ENCODE results near the gene AJUBA. TPM values are rescaled to one million over a fixed set of nuclear protein-coding genes. Genes with fewer than 3 reads are reported as not detected.

AJUBA gene
- total RNA-seq, 1 donor from 2014 or later: 7.2 TPM

DNA sequence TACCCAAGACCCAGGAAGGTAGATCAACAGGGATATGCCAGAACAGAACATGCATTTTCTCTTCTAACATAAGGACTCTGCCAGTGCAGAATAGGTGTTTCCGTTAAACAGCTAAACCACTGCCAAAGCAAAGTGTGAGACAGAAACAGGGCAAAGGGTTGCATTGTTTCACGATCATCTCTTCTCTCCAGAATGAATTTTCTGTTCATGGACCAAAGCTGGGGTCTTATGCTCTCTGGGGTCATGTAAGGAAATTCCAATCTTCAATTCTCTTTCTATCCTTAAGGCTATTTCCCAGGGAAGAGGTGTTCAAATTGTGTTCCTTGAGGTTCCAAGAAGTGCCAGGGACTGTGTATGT is 41.4 kb upstream of the AJUBA start:
- peaks cover 23% of the 10 kb centered on the region for H3K4me1 ChIP-seq

GRCh38 chr14:23023022-23023794 is 40.9 kb upstream of the AJUBA start:
- TF ChIP-seq CTCF (IDR thresholded peaks at IDR 0.05; ENCODE audit: borderline replicate concordance): no peak
- H3K36me3 ChIP-seq: peaks cover 29% of the 10 kb centered on the region
- no peak for DNase-seq
- peaks cover 17% of the 10 kb centered on the region for H3K4me1 ChIP-seq
- H3K27me3 ChIP-seq (ENCODE audit: low read depth): no peaks in the 10 kb centered on the region
- intact Hi-C loops (cut with micrococcal nuclease): no loop called here
- no peaks in the 10 kb centered on the region for H3K9me3 ChIP-seq (replicated peaks)
- H3K4me3 ChIP-seq: no peak overlapping the region
- no peak overlapping the region for H3K27ac ChIP-seq (replicated peaks)

More for the DNA sequence above, 41.4 kb upstream of the AJUBA start:
- Histone ChIP-seq H3K4me3 (no peak overlapping the region), H3K27ac (replicated peaks) (no peak overlapping the region), H3K36me3 (peaks cover 35% of the 10 kb centered on the region), H3K9me3 (replicated peaks) (no peaks in the 10 kb centered on the region), H3K27me3 (ENCODE audit: low read depth) (no peaks in the 10 kb centered on the region)
- TF ChIP-seq CTCF (IDR thresholded peaks at IDR 0.05; ENCODE audit: borderline replicate concordance): no peak
- no peak for DNase-seq
- intact Hi-C loops (cut with micrococcal nuclease): no loop called here

DNA sequence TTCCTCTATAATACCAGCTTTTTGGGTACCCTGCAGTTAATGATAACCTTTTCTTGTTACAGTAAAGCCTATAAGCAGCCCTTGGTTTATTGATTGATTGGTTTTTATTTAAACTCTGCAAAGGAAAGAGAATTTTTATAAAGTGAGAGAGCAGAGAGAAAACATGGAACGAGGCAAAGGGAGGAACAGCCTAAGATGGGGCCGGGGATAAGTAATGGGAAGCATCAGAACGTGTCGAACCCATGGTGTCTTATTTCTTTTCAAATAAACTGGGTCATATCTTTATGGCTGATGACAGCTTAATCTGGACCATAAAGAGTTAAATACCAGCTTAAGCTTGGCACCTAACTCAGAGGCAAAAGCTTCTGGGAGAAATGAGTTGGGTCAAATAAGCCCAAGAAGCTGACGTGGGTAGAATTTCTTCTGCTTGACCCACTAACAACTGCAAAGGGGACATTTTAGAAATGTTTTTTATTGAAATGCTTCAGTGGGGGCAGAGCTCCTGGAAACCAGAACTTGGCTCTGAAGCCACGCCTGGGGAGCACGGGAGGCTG is 39.6 kb upstream of the AJUBA start:
- no peak overlapping the region for H3K4me3 ChIP-seq
- H3K27ac ChIP-seq (replicated peaks): no peak overlapping the region
- TF ChIP-seq CTCF (IDR thresholded peaks at IDR 0.05; ENCODE audit: borderline replicate concordance): no peak
- peaks cover 10% of the 10 kb centered on the region for H3K4me1 ChIP-seq
- peaks cover 19% of the 10 kb centered on the region for H3K36me3 ChIP-seq
- H3K27me3 ChIP-seq (ENCODE audit: low read depth): no peaks in the 10 kb centered on the region
- DNase-seq: no peak
- intact Hi-C loops (cut with micrococcal nuclease): no loop called here
- no peaks in the 10 kb centered on the region for H3K9me3 ChIP-seq (replicated peaks)

GRCh38 chr14:23021434-23021833 is 39.1 kb upstream of the AJUBA start:
- intact Hi-C loops (cut with micrococcal nuclease): no loop called here
- H3K4me3 ChIP-seq: no peak overlapping the region
- peaks cover 15% of the 10 kb centered on the region for H3K36me3 ChIP-seq
- H3K4me1 ChIP-seq: peaks cover 10% of the 10 kb centered on the region
- DNase-seq: no peak
- TF ChIP-seq CTCF (IDR thresholded peaks at IDR 0.05; ENCODE audit: borderline replicate concordance): no peak
- no peaks in the 10 kb centered on the region for H3K27me3 ChIP-seq (ENCODE audit: low read depth)
- no peak overlapping the region for H3K27ac ChIP-seq (replicated peaks)
- no peaks in the 10 kb centered on the region for H3K9me3 ChIP-seq (replicated peaks)

- DNase-seq: no peak
- Histone ChIP-seq H3K27me3 (ENCODE audit: low read depth) (no peaks in the 10 kb centered on the region), H3K9me3 (replicated peaks) (no peaks in the 10 kb centered on the region), H3K27ac (replicated peaks) (no peak overlapping the region), H3K36me3 (peaks cover 5% of the 10 kb centered on the region), H3K4me1 (peaks cover 3% of the 10 kb centered on the region), H3K4me3 (no peak overlapping the region)
- intact Hi-C loops (cut with micrococcal nuclease): no loop called here
- no peak for TF ChIP-seq CTCF (IDR thresholded peaks at IDR 0.05; ENCODE audit: borderline replicate concordance)
These were observed 38.1 kb upstream of the AJUBA start for GRCh38 chr14:23020143-23021128.

Data from left ventricle myocardium inferior (tissue), 1 donor.